GM21576 (cell line): ENCODE measurements around the gene PRDX1.

ENCODE experiments used
- ATAC-seq: cut with Tn5 transposase; IDR thresholded peaks from one replicate; pipeline ENCODE4 v1.9.1; 2021; ENCODE audit warnings: mild to moderate bottlenecking, moderate library complexity; ENCODE audit not compliant: unreplicated experiment

Gene PRDX1

GRCh38 chr1:45521413-45522323 lies at the start of gene PRDX1:
TSS of gene PRDX1 (minus strand) at chr1:45521884. CDS start at chr1:45519043, 2,841 bp downstream.
- peak; percentile 82 for ATAC-seq

GRCh38 chr1:45570631-45571030 lies 48.9 kb upstream of the PRDX1 start:
- no peak for ATAC-seq

- ATAC-seq, result no peak
Measured at GRCh38 chr1:45569962-45570581, 48.4 kb upstream of the PRDX1 start.

GRCh38 chr1:45569571-45569961 lies 47.9 kb upstream of the PRDX1 start:
- ATAC-seq, result no peak

- ATAC-seq, result no peak
Measured at GRCh38 chr1:45568421-45568820, 46.7 kb upstream of the PRDX1 start.

- no peak for ATAC-seq
Measured at GRCh38 chr1:45567911-45568310, 46.2 kb upstream of the PRDX1 start.

- ATAC-seq, result no peak
Measured at GRCh38 chr1:45566722-45567121, 45.0 kb upstream of the PRDX1 start.

GRCh38 chr1:45563843-45564242 lies 42.2 kb upstream of the PRDX1 start:
- ATAC-seq, result no peak

GRCh38 chr1:45557422-45557944 lies 35.8 kb upstream of the PRDX1 start:
- no peak for ATAC-seq

GRCh38 chr1:45554198-45554597 lies 32.5 kb upstream of the PRDX1 start:
- ATAC-seq, result no peak

- no peak for ATAC-seq
Measured at GRCh38 chr1:45552331-45552730, 30.6 kb upstream of the PRDX1 start.

GRCh38 chr1:45551684-45552083 lies 30.0 kb upstream of the PRDX1 start:
- no peak for ATAC-seq

GRCh38 chr1:45550401-45551351 lies 29.0 kb upstream of the PRDX1 start, which contains the start of gene AKR1A1:
TSS of gene AKR1A1 (plus strand) at chr1:45550826. CDS start at chr1:45561795, 10,969 bp downstream.
- ATAC-seq, result peak; percentile 83

GRCh38 chr1:45545553-45546310 lies 24.0 kb upstream of the PRDX1 start:
- no peak for ATAC-seq

GRCh38 chr1:45545019-45545493 lies 23.4 kb upstream of the PRDX1 start:
- peak; percentile 50 for ATAC-seq

- no peak for ATAC-seq
Measured at GRCh38 chr1:45544530-45544929, 22.8 kb upstream of the PRDX1 start.

GRCh38 chr1:45543581-45544417 lies 22.1 kb upstream of the PRDX1 start:
- no peak for ATAC-seq

- ATAC-seq, result no peak
Measured at GRCh38 chr1:45542591-45542990, 20.9 kb upstream of the PRDX1 start.

GRCh38 chr1:45541193-45541592 lies 19.5 kb upstream of the PRDX1 start:
- ATAC-seq, result no peak
